ENCODE data around the gene DAPK3. TPM values are rescaled to one million over a fixed set of nuclear protein-coding genes. Genes with fewer than 3 reads are reported as not detected.
A peak's percentile ranks its signal among the peaks of the same experiment; 100 is the strongest.

DAPK3 gene
- total RNA-seq, 1 donor from 2014 or later, result 106 TPM

- H3K27me3 Mint-ChIP-seq, result no peaks in the 10 kb centered on the region
- peak; percentile 39 for TF ChIP-seq CTCF (IDR thresholded peaks at IDR 0.05; ENCODE audit: unreplicated experiment)
- H3K9me3 Mint-ChIP-seq (ENCODE audit: low read depth), result no peaks in the 10 kb centered on the region
- no peak for DNase-seq (ENCODE audit: low spot score, unreplicated experiment)
- no peak overlapping the region for H3K4me3 Mint-ChIP-seq (ENCODE audit: low read depth)
- no peaks in the 10 kb centered on the region for H3K4me1 Mint-ChIP-seq (ENCODE audit: low read depth)
- H3K27ac Mint-ChIP-seq, result peak overlapping the region; percentile 77
- peaks cover 14% of the 10 kb centered on the region for H3K36me3 Mint-ChIP-seq (ENCODE audit: insufficient read depth)
These were observed 6.6 kb upstream of the DAPK3 start for GRCh38 chr19:3977242-3978143.

GRCh38 chr19:3976495-3977241, 5.8 kb upstream of the DAPK3 start:
- H3K36me3 Mint-ChIP-seq (ENCODE audit: insufficient read depth), result peaks cover 12% of the 10 kb centered on the region
- TF ChIP-seq CTCF (IDR thresholded peaks at IDR 0.05; ENCODE audit: unreplicated experiment), result no peak
- no peaks in the 10 kb centered on the region for H3K27me3 Mint-ChIP-seq
- DNase-seq (ENCODE audit: low spot score, unreplicated experiment), result no peak
- H3K4me3 Mint-ChIP-seq (ENCODE audit: low read depth), result no peak overlapping the region
- peak overlapping the region; percentile 62 for H3K27ac Mint-ChIP-seq
- no peaks in the 10 kb centered on the region for H3K9me3 Mint-ChIP-seq (ENCODE audit: low read depth)
- H3K4me1 Mint-ChIP-seq (ENCODE audit: low read depth), result no peaks in the 10 kb centered on the region

GRCh38 chr19:3975637-3976087, 4.8 kb upstream of the DAPK3 start:
- no peak for DNase-seq (ENCODE audit: low spot score, unreplicated experiment)
- no peak for TF ChIP-seq CTCF (IDR thresholded peaks at IDR 0.05; ENCODE audit: unreplicated experiment)
- Mint-ChIP-seq H3K9me3 (ENCODE audit: low read depth) (no peaks in the 10 kb centered on the region), H3K27ac (peak overlapping the region; percentile 74), H3K36me3 (ENCODE audit: insufficient read depth) (peaks cover 10% of the 10 kb centered on the region), H3K27me3 (no peaks in the 10 kb centered on the region), H3K4me3 (ENCODE audit: low read depth) (no peak overlapping the region), H3K4me1 (ENCODE audit: low read depth) (peaks cover 3% of the 10 kb centered on the region)

- H3K36me3 Mint-ChIP-seq (ENCODE audit: insufficient read depth), result peaks cover 10% of the 10 kb centered on the region
- no peaks in the 10 kb centered on the region for H3K27me3 Mint-ChIP-seq
- no peak overlapping the region for H3K27ac Mint-ChIP-seq
- H3K4me3 Mint-ChIP-seq (ENCODE audit: low read depth), result no peak overlapping the region
- H3K9me3 Mint-ChIP-seq (ENCODE audit: low read depth), result no peaks in the 10 kb centered on the region
- TF ChIP-seq CTCF (IDR thresholded peaks at IDR 0.05; ENCODE audit: unreplicated experiment), result no peak
- DNase-seq (ENCODE audit: low spot score, unreplicated experiment), result no peak
- peaks cover 6% of the 10 kb centered on the region for H3K4me1 Mint-ChIP-seq (ENCODE audit: low read depth)
These were observed 4.2 kb upstream of the DAPK3 start for GRCh38 chr19:3975144-3975543.

GRCh38 chr19:3970313-3970807, 539 bp downstream of the DAPK3 start:
- no peak for TF ChIP-seq CTCF (IDR thresholded peaks at IDR 0.05; ENCODE audit: unreplicated experiment)
- Mint-ChIP-seq H3K27ac (peak overlapping the region; percentile 99), H3K4me1 (ENCODE audit: low read depth) (peaks cover 25% of the 10 kb centered on the region), H3K4me3 (ENCODE audit: low read depth) (peak overlapping the region; percentile 89), H3K27me3 (no peaks in the 10 kb centered on the region), H3K9me3 (ENCODE audit: low read depth) (no peaks in the 10 kb centered on the region), H3K36me3 (ENCODE audit: insufficient read depth) (peaks cover 16% of the 10 kb centered on the region)
- peak; percentile 8 for DNase-seq (ENCODE audit: low spot score, unreplicated experiment)

Data from progenitor cell of endocrine pancreas (in vitro differentiated cells).